ENCODE results near the gene PAQR3.

The PAQR3 gene

DNA sequence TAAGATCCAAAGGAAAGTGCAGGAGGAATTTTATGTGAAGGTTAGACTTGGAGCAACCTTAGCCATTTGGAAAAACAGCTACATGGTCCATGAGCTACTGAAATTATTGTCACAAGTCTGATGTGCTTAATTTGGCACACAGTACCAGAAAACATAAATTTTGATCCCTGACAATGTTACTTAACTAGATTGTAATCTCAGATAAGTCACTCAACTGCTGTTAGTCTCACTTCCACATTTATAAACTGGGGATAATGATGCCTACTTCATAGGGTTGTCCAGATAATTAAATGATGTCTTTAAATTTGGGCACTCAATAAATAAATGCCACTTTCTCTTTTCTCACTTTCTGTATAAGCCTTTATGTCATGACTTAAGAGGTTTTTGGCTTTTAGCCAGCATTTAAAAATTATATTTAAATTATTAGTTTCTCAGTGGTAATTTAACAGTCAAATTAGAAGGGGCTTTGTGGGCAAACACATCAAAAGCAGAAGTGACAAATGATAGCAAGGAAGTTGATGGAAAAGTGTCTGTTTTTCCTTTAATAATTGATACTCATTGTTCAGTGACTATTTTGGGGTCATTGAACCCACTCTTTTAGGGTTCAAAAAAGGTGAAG lies 58.3 kb downstream of the PAQR3 start:
- peaks cover 0 to 9% of the 10 kb centered on the region in 2 experiments; a peak in 2 of 3 replicates for H3K36me3 ChIP-seq (ENCODE audit: control insufficient read depth in 2 of 2, insufficient read depth in 1 of 2, low read length in 2 of 2)
- H3K4me1 ChIP-seq (ENCODE audit: control insufficient read depth, insufficient read depth, low read length), result no peaks in the 10 kb centered on the region
- no peak overlapping the region for H3K4me3 ChIP-seq (ENCODE audit: low read depth, low read length)
- ChIA-PET CTCF (no interaction called here), POLR2A (no interaction called here)
- H3K9me3 ChIP-seq (ENCODE audit: control insufficient read depth, insufficient read depth, low read depth, low read length), result no peaks in the 10 kb centered on the region
- no peak overlapping the region for H3K27ac ChIP-seq (ENCODE audit: extremely low read depth, low read depth, low read length)
- TF ChIP-seq TRIM28 (IDR thresholded peaks at IDR 0.05; ENCODE audit: borderline replicate concordance, low read length) (no peak), ZNF138 (tag by site-specific recombination; IDR thresholded peaks at IDR 0.05; ENCODE audit: borderline replicate concordance) (no peak), ZNF433 (tag by site-specific recombination; IDR thresholded peaks at IDR 0.05; ENCODE audit: low read depth) (no peak), ZNF658 (tag by site-specific recombination; IDR thresholded peaks at IDR 0.05) (no peak), ZNF394 (tag by site-specific recombination; IDR thresholded peaks at IDR 0.05; ENCODE audit: borderline replicate concordance) (no peak), ZNF488 (tag by site-specific recombination; IDR thresholded peaks at IDR 0.05) (no peak), ZNF596 (tag by site-specific recombination; IDR thresholded peaks at IDR 0.05) (no peak), ZNF677 (tag by site-specific recombination; IDR thresholded peaks at IDR 0.05) (no peak)
- TF ChIP-seq, protein P1, sequence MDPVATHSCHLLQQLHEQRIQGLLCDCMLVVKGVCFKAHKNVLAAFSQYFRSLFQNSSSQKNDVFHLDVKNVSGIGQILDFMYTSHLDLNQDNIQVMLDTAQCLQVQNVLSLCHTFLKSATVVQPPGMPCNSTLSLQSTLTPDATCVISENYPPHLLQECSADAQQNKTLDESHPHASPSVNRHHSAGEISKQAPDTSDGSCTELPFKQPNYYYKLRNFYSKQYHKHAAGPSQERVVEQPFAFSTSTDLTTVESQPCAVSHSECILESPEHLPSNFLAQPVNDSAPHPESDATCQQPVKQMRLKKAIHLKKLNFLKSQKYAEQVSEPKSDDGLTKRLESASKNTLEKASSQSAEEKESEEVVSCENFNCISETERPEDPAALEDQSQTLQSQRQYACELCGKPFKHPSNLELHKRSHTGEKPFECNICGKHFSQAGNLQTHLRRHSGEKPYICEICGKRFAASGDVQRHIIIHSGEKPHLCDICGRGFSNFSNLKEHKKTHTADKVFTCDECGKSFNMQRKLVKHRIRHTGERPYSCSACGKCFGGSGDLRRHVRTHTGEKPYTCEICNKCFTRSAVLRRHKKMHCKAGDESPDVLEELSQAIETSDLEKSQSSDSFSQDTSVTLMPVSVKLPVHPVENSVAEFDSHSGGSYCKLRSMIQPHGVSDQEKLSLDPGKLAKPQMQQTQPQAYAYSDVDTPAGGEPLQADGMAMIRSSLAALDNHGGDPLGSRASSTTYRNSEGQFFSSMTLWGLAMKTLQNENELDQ (tag by site-specific recombination; IDR thresholded peaks at IDR 0.05; ENCODE audit: low read depth), result no peak

GRCh38 chr4:78878031-78878430 lies 61.2 kb downstream of the PAQR3 start:
- Histone ChIP-seq H3K36me3 (ENCODE audit: control insufficient read depth in 2 of 2, insufficient read depth in 1 of 2, low read length in 2 of 2) (peaks cover 0 to 24% of the 10 kb centered on the region in 2 experiments; a peak in 2 of 3 replicates), H3K4me1 (ENCODE audit: control insufficient read depth, insufficient read depth, low read length) (no peaks in the 10 kb centered on the region), H3K4me3 (ENCODE audit: low read depth, low read length) (no peak overlapping the region), H3K27ac (ENCODE audit: extremely low read depth, low read depth, low read length) (no peak overlapping the region), H3K9me3 (ENCODE audit: control insufficient read depth, insufficient read depth, low read depth, low read length) (no peaks in the 10 kb centered on the region)
- ChIA-PET CTCF (no interaction called here), POLR2A (no interaction called here)
- TF ChIP-seq ZNF658 (tag by site-specific recombination; IDR thresholded peaks at IDR 0.05) (no peak), ZBTB21 (tag by site-specific recombination; IDR thresholded peaks at IDR 0.05) (no peak), ZNF777 (tag by site-specific recombination; IDR thresholded peaks at IDR 0.05; ENCODE audit: borderline replicate concordance) (no peak), ZNF266 (tag by site-specific recombination; IDR thresholded peaks at IDR 0.05; ENCODE audit: low read depth) (no peak), ZNF175 (tag by site-specific recombination; IDR thresholded peaks at IDR 0.05) (no peak), ZNF692 (tag by site-specific recombination; IDR thresholded peaks at IDR 0.05) (no peak), ZNF791 (tag by site-specific recombination; IDR thresholded peaks at IDR 0.05) (no peak), ZNF548 (tag by site-specific recombination; IDR thresholded peaks at IDR 0.05) (no peak), ZNF394 (tag by site-specific recombination; IDR thresholded peaks at IDR 0.05; ENCODE audit: borderline replicate concordance) (no peak), ZNF404 (tag by site-specific recombination; IDR thresholded peaks at IDR 0.05) (no peak), ZNF785 (tag by site-specific recombination; IDR thresholded peaks at IDR 0.05) (no peak)
- TF ChIP-seq, protein P2, sequence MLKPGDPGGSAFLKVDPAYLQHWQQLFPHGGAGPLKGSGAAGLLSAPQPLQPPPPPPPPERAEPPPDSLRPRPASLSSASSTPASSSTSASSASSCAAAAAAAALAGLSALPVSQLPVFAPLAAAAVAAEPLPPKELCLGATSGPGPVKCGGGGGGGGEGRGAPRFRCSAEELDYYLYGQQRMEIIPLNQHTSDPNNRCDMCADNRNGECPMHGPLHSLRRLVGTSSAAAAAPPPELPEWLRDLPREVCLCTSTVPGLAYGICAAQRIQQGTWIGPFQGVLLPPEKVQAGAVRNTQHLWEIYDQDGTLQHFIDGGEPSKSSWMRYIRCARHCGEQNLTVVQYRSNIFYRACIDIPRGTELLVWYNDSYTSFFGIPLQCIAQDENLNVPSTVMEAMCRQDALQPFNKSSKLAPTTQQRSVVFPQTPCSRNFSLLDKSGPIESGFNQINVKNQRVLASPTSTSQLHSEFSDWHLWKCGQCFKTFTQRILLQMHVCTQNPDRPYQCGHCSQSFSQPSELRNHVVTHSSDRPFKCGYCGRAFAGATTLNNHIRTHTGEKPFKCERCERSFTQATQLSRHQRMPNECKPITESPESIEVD (tag by site-specific recombination; IDR thresholded peaks at IDR 0.05), result no peak
- TF ChIP-seq, protein P3, sequence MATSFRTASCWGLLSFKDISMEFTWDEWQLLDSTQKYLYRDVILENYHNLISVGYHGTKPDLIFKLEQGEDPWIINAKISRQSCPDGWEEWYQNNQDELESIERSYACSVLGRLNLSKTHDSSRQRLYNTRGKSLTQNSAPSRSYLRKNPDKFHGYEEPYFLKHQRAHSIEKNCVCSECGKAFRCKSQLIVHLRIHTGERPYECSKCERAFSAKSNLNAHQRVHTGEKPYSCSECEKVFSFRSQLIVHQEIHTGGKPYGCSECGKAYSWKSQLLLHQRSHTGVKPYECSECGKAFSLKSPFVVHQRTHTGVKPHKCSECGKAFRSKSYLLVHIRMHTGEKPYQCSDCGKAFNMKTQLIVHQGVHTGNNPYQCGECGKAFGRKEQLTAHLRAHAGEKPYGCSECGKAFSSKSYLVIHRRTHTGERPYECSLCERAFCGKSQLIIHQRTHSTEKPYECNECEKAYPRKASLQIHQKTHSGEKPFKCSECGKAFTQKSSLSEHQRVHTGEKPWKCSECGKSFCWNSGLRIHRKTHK (tag by site-specific recombination; IDR thresholded peaks at IDR 0.05), result no peak
- TF ChIP-seq, protein P4, sequence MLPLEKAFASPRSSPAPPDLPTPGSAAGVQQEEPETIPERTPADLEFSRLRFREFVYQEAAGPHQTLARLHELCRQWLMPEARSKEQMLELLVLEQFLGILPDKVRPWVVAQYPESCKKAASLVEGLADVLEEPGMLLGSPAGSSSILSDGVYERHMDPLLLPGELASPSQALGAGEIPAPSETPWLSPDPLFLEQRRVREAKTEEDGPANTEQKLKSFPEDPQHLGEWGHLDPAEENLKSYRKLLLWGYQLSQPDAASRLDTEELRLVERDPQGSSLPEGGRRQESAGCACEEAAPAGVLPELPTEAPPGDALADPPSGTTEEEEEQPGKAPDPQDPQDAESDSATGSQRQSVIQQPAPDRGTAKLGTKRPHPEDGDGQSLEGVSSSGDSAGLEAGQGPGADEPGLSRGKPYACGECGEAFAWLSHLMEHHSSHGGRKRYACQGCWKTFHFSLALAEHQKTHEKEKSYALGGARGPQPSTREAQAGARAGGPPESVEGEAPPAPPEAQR (tag by site-specific recombination; IDR thresholded peaks at IDR 0.05), result no peak

Measured in HEK293 (cell line).